Astrocyte (in vitro differentiated cells and primary cell): ENCODE measurements around the gene FAM168A.

ENCODE experiments used
- CTCF ChIP-seq: IDR thresholded peaks from 2 replicates; pipeline ENCODE4 v1.5.1; 2011; ENCODE audit warnings: low read depth, mild to moderate bottlenecking, inconsistent platforms, low read length, moderate library complexity; ENCODE audit not compliant: insufficient read depth
- EZH2 ChIP-seq: IDR thresholded peaks from 2 replicates; pipeline ENCODE4 v1.6.1; 2012; ENCODE audit warnings: mild to moderate bottlenecking, low read length, inconsistent platforms; ENCODE audit not compliant: insufficient read depth

GRCh38 chr11:73360743-73361369, 237.1 kb downstream of the FAM168A start:
- no peak for TF ChIP-seq CTCF
- no peak for TF ChIP-seq EZH2
